GM19351 (cell line): ENCODE results near the gene EVI5.

Source experiments
- ATAC-seq: cut with Tn5 transposase; IDR thresholded peaks from one replicate; pipeline ENCODE4 v1.9.1; 2021; ENCODE audit warnings: mild to moderate bottlenecking, moderate library complexity; ENCODE audit not compliant: unreplicated experiment

EVI5 gene

DNA sequence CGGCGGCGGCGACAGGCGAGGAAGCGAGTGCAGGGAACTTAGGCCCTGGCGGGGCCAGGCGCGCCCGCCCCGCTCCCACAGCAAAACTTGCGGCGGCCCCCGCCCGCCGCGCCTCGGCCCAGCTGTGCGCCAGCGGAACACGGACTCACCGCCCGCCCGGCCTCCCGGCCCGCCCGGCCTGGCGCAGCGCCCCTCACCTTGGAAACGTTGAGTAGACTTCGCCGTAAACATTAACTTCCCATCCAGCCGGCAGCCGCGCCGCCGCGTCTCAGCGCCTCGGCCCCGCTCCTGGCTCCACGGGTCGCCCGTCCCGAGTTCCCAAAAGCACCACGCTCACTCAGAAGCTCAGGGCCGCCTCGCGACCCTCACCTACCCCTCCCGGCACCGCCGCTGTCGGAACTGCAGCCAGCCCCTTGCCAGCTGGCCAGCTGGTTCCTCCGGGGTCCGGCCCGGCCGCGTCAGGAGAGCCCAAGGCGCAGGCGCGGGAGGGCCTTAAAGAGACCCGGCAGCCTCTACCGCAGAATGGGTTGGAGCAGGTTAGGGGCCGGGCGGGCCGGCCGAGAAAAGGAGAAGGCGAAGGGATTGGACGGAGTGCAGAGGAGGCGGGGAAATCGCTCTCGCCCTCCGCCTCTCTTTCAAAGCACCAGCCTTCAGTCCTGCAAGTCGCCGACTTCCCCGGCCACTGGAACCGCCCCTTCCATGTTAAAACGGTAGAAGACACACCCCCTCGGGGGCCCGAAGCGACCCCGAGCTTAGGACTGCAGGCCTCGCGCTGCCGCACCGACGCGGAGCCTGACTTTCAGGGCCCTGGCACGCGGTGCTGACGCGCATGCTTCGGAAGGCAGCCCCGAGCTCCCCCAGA, at the start of gene EVI5:
Gene EVI5 (minus strand): TSS at position 470 of the 862 bp plus-strand sequence. CDS start 48,562 bp downstream, outside the sequence.
- ATAC-seq: peak; percentile 91

DNA sequence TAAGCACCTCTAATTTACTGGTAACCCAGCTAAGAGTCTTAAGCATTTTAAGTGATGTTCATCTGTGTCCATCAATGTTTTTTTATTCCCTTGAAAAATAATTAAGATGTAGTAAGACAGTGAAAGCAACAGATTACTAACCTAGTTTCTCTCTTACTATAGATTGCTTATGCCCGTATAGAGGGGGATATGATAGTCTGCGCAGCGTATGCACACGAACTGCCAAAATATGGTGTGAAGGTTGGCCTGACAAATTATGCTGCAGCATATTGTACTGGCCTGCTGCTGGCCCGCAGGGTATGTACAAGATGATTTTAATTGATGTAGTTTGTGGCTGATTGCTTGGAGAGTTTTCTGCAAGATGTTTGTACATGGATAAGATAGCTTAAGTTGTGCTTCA, 49.7 kb upstream of the EVI5 start:
- no peak for ATAC-seq

GRCh38 chr1:92833840-92834239, 48.9 kb upstream of the EVI5 start:
- no peak for ATAC-seq

GRCh38 chr1:92832537-92833114, 47.7 kb upstream of the EVI5 start:
- ATAC-seq: no peak

DNA sequence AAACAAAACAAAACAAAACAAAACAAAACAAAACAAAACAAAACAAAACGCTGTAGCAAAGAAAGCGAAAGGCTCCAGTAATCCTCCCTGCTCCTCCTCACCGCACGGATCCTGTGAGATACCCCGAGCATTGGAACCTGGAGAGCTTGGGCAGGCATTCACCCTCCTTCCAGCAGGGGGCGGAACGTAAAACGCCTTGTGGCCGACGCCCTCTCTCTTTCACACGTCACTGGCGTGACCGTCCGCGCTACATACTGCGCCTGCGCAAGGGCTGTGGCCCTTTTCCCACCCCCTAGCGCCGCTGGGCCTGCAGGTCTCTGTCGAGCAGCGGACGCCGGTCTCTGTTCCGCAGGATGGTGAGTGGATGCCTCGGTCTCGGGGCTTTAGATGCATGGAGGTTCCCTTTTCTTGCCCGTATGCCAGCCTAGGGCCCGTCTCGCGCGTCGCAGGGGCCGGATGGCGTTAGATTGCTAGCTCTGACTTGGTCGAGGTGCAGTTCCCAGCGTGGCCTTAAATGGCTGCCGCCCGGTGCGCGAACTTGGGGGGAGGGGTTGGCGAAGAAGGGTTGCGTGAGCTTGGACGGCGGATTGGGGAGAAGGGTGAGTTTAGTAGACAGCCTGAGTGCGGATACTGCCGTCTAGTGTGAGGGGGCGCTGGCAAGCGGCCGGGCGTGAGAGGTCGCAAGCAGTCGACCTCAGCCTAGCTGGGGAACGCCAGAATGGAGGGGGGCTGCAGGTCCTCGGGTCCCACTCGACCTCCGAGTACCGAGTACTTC, 47.0 kb upstream of the EVI5 start, which contains the start of gene RPL5:
Gene RPL5 (plus strand): TSS at position 279 of the 775 bp plus-strand sequence. CDS start 75 bp downstream, at position 354.
- ATAC-seq: peak; percentile 84

- ATAC-seq: peak; percentile 3
Measured at GRCh38 chr1:92831368-92831761, 46.5 kb upstream of the EVI5 start.

DNA sequence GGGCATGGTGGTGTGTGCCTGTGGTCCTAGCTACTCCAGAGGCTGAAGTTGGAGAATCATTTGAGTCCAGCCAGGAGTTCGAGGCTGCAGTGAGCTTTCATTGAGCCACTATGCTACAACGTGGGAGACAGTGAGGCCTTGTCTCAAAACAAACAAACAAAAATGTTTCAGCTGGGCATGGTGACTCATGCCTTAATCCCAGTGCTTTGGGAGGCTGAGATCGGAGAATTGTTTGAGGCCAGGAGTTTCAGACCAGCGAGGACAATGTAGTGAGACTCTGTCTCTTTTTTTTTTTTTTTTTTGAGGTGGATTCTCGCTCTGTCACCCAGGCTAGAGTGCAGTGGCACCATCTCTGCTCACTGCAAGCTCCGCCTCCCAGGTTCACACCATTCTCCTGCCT, 41.9 kb upstream of the EVI5 start:
- ATAC-seq: no peak

DNA sequence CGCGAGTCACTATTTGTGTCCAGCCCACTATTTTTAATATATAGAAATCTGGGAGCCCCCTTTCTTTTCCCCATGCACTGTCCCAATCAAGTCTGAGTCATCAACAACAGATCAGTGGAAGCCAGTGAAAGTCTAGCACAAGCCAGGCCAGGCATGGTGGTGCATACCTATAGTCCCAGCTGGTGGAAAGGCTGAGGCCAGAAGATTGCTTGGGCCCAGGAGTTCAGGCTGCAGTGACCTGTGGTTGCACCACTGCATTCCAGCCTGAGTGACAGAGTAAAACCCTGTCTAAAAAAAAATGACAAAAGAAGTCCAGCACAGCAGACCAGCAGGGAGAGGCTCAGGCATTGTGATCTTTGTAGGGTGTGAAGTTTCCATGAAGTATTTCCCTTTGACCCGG, 38.0 kb upstream of the EVI5 start:
- no peak for ATAC-seq

GRCh38 chr1:92820551-92820950, 35.6 kb upstream of the EVI5 start:
- no peak for ATAC-seq

DNA sequence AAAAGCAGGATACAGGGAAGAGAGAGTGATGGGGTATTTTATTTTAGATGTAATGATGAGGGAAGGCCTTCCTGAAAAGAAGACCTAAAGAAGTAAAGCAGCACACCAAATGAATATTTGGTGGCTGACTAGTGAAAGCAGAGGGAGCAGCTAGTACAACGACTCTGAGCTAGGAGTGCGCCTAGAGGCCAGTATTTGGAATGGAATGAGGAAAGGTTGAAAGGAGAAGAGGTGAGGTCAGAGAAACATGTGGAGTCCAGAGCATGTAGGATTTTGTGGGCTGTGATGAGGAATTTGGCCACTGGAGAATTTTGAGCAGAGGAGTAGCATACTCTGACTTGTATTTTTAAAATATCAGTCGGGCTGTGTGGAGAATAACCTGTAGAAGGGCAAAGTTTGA, 35.1 kb upstream of the EVI5 start:
- ATAC-seq: no peak

- ATAC-seq: peak; percentile 77
Measured at GRCh38 chr1:92817986-92818764, 33.3 kb upstream of the EVI5 start.

DNA sequence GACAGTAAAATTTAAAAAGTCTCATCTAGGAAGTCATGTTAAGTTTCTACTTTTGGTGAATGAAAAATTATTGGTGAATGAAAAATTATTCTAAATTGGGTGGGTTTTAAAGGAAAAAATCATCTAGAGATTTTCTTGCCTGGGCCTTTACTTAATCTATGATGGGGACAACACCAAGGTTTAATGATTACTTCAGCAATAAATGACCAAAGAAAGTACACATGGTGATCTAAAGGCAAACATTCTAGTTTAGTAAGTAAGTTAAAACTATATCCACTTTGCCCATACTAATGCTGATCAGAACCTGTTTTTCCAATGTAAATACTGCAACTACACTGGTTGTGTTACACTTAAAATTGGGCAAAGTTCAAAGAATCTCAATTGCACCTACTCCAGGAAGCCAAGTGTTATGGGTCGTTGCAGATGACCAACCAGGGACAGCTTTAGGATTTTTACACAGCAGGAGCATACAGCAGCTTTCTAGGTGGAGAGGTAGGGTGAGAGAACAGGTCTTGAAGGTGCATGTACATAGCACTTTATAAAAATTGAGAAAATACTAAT, 32.3 kb upstream of the EVI5 start:
- no peak for ATAC-seq

DNA sequence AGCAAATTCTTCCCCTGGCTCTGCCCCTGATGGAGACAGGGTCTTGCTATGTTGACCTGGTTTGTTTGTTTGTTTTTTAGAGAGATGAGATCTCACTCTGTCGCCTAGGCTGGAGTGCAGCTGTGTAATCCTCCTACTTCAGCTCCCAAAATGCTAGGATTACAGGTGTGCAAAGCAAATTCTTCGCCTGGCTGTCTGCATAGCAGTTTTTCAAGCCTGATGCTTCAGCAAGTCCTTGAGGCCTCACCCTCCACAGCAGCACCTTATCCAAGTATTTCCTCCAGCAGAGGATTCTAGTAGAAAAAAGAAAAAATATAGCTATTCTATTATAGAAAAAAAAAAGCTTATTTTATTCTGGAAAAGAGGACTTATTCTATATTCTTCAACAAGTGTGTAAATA, 31.8 kb upstream of the EVI5 start:
- no peak for ATAC-seq

GRCh38 chr1:92808381-92808780, 23.5 kb upstream of the EVI5 start:
- no peak for ATAC-seq

- no peak for ATAC-seq
Measured at GRCh38 chr1:92805216-92805615, 20.3 kb upstream of the EVI5 start.

- peak; percentile 51 for ATAC-seq
Measured at GRCh38 chr1:92804721-92805201, 19.9 kb upstream of the EVI5 start.

DNA sequence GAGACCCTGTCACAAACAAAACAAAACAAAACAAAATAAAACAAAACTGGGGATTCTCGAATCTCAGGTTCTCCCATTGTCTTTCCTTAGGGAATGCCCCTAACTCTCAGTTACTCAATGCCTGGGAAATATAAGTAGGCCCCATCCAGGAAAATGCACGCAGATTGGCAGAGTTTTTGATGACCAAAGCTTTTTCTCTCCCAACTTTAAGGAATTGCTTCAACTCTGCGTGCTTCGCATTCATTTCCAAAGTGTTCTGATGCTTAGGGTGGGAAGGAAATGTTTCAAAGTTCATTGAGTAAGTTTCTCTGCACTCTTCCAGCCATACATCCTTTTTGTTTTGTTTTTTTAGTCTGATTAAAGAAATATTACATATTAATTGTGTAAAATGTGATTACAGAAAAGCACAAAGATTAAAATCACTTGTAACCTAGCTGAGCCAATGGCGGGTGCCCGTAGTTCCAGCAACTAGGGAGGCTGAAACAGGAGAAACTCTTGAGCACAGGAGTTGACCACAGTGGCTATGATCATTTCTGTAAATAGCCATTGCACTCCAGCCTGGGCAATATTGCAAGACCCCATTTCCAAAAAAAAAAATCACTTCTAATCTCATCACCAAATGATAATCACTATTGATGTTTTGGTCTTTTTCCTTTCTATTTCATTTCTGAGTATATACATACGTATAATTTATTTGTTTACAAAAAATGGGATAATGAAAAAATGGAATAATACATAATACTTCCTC, 18.4 kb upstream of the EVI5 start:
- no peak for ATAC-seq

DNA sequence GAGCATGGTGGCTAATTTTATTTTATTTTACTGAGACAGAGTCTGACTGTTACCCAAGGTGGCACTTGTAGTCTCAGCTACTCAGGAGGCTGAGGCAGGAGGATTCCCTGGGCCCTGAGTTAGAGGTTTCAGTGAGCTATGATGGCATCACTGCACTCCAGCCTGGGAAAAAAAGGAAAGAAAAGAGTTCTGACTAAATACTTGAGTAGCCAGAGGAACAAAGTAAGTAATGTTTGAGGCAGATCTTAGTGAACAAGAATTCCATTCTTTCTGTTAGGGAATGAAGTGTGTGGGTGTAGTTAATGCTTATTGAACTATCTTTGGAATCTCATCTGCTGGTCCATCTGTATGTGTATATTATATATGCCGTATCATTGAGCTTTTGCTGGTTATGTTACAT, 13.1 kb upstream of the EVI5 start:
- no peak for ATAC-seq

- ATAC-seq: no peak
Measured at GRCh38 chr1:92797297-92797696, 12.4 kb upstream of the EVI5 start.

DNA sequence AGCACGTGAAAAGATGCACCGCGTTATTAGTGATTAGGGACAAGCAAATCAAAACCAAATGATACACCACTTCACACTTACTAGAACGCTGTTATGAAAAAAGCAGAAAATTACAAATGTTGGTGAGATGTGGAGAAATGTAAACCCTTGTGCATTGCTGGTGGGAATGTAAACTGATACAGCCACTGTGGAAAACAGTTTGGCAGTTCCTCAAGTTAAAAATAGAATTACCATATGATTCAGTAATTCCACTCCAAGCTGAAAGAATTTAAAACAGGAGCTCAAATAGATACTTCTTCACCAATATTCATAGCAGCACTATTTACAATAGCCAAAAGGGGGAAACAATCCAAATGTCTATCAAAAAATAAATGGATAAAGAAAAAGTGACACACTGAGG, 10.3 kb upstream of the EVI5 start:
- ATAC-seq: no peak
